Adrenal gland (tissue), 5 donors: Measurements from ENCODE around the gene GPS2.

Source experiments
- CTCF ChIP-seq, 6 experiments: fragments of 450-650 bp in 4 of 6; fragments of 200-600 bp in 2 of 6; sonication (generic) in 1 of 6; IDR thresholded peaks; 1 replicate in 5 of 6; 2 replicates in 1 of 6; pipeline versions ENCODE4 v1.5.1 to v1.8.0; 2016 to 2021; ENCODE audit warnings: antibody characterized with exemption in 6 of 6, mild to moderate bottlenecking in 2 of 6, moderate library complexity in 1 of 6
- POLR2A ChIP-seq, 2 donors: fragments of 450-650 bp; IDR thresholded peaks; one replicate each; pipeline ENCODE4 v1.6.1; 2017; ENCODE audit warnings: antibody characterized with exemption in 2 of 2, mild to moderate bottlenecking in 2 of 2, moderate library complexity in 1 of 2
- donor health status: DM: no; HTN: no; CAD: no.

- TF ChIP-seq CTCF (IDR thresholded peaks at IDR 0.05) (no peak), POLR2A (IDR thresholded peaks at IDR 0.05) (no peak)
Measured at GRCh38 chr17:7326186-7326585, 11.0 kb upstream of the GPS2 start.
